Stimulated activated CD4-positive, alpha-beta T cell treated with anti-CD3 and anti-CD28 coated beads, Interleukin-2, amount 100 ng/mL, for 24 hours (primary cell): ENCODE data around the gene GPR158.
"Not testable (repeated sequence)": the region's sequence is repeated elsewhere in the genome, so short reads cannot be mapped to it uniquely, and the experiment has no call there.

ENCODE experiments used
- DNase-seq, 2 donors: peaks; one replicate each; pipeline ENCODE4 v3.0.0-alpha.2; 2020

GPR158 gene

GRCh38 chr10:25174461-25175230 lies at the start of gene GPR158:
Gene GPR158 (plus strand): TSS chr10:25175001. CDS start chr10:25175421, 420 bp downstream.
- DNase-seq: peak; percentile 42 to 63

GRCh38 chr10:25125201-25125611 lies 49.6 kb upstream of the GPR158 start:
- no peak for DNase-seq

- DNase-seq: no peak
Observed at GRCh38 chr10:25129592-25129991, 45.2 kb upstream of the GPR158 start.

- DNase-seq: no peak
Observed at GRCh38 chr10:25130906-25131305, 43.9 kb upstream of the GPR158 start.

GRCh38 chr10:25142116-25142864 lies 32.5 kb upstream of the GPR158 start:
- DNase-seq: no peak

- no peak for DNase-seq
Observed at GRCh38 chr10:25157650-25158049, 17.2 kb upstream of the GPR158 start.

GRCh38 chr10:25159591-25159990 lies 15.2 kb upstream of the GPR158 start:
- DNase-seq: no peak

- DNase-seq: no peak
Observed at GRCh38 chr10:25162391-25162790, 12.4 kb upstream of the GPR158 start.

- not testable (repeated sequence) for DNase-seq
Observed at GRCh38 chr10:25163464-25163863, 11.3 kb upstream of the GPR158 start.

GRCh38 chr10:25169740-25170139 lies 5.1 kb upstream of the GPR158 start:
- DNase-seq: no peak

GRCh38 chr10:25170627-25171026 lies 4.2 kb upstream of the GPR158 start:
- DNase-seq: no peak

- DNase-seq: peak in 1 of 2 donors; percentile 0
Observed at GRCh38 chr10:25175527-25176420, 973 bp downstream of the GPR158 start.

GRCh38 chr10:25176421-25176968 lies 1.7 kb downstream of the GPR158 start:
- peak in 1 of 2 donors; percentile 0 for DNase-seq

GRCh38 chr10:25177093-25177753 lies 2.4 kb downstream of the GPR158 start:
- DNase-seq: no peak

GRCh38 chr10:25177754-25178135 lies 2.9 kb downstream of the GPR158 start:
- DNase-seq: no peak

GRCh38 chr10:25178411-25178810 lies 3.6 kb downstream of the GPR158 start:
- no peak for DNase-seq

GRCh38 chr10:25180801-25181200 lies 6.0 kb downstream of the GPR158 start:
- no peak for DNase-seq

GRCh38 chr10:25182636-25183035 lies 7.8 kb downstream of the GPR158 start:
- no peak for DNase-seq

GRCh38 chr10:25191162-25191895 lies 16.5 kb downstream of the GPR158 start:
- DNase-seq: no peak

- DNase-seq: no peak
Observed at GRCh38 chr10:25198151-25198550, 23.4 kb downstream of the GPR158 start.

- no peak for DNase-seq
Observed at GRCh38 chr10:25206693-25207414, 32.1 kb downstream of the GPR158 start.
